GM03348 (cell line): ENCODE data around the gene CCDC38.

ENCODE experiments used
- DNase-seq: peaks from one replicate; pipeline ENCODE4 v3.0.0; 2012; ENCODE audit warnings: low spot score

The CCDC38 gene

GRCh38 chr12:95960241-95960640 is 17.8 kb upstream of the CCDC38 start:
- no peak for DNase-seq

- DNase-seq: no peak
Observed at GRCh38 chr12:95959107-95959506, 16.7 kb upstream of the CCDC38 start.

- no peak for DNase-seq
Observed at GRCh38 chr12:95956557-95957145, 14.2 kb upstream of the CCDC38 start.

- DNase-seq: no peak
Observed at GRCh38 chr12:95955549-95956159, 13.2 kb upstream of the CCDC38 start.

- no peak for DNase-seq
Observed at GRCh38 chr12:95953000-95953399, 10.6 kb upstream of the CCDC38 start.

- DNase-seq: no peak
Observed at GRCh38 chr12:95951515-95951914, 9.1 kb upstream of the CCDC38 start.

- no peak for DNase-seq
Observed at GRCh38 chr12:95949477-95950206, 7.2 kb upstream of the CCDC38 start.

- DNase-seq: no peak
Observed at GRCh38 chr12:95944108-95944704, 1.8 kb upstream of the CCDC38 start.

GRCh38 chr12:95943330-95943842 is 972 bp upstream of the CCDC38 start, which contains the start of gene AMDHD1:
Gene AMDHD1 (plus strand): TSS chr12:95943331. CDS start chr12:95943399, 68 bp downstream.
- peak; percentile 63 for DNase-seq

GRCh38 chr12:95942101-95942523 is 302 bp downstream of the CCDC38 start:
- no peak for DNase-seq

GRCh38 chr12:95940514-95940913 is 1.9 kb downstream of the CCDC38 start:
- no peak for DNase-seq

GRCh38 chr12:95922231-95922630 is 20.2 kb downstream of the CCDC38 start:
- no peak for DNase-seq

- no peak for DNase-seq
Observed at GRCh38 chr12:95919110-95919509, 23.3 kb downstream of the CCDC38 start.

GRCh38 chr12:95918194-95918993 is 24.0 kb downstream of the CCDC38 start:
- DNase-seq: peak; percentile 71

GRCh38 chr12:95909871-95910270 is 32.5 kb downstream of the CCDC38 start:
- DNase-seq: no peak

- DNase-seq: peak; percentile 25
Observed at GRCh38 chr12:95908573-95908972, 33.8 kb downstream of the CCDC38 start.

GRCh38 chr12:95898081-95898480 is 44.3 kb downstream of the CCDC38 start:
- no peak for DNase-seq

- no peak for DNase-seq
Observed at GRCh38 chr12:95896846-95897245, 45.6 kb downstream of the CCDC38 start.

GRCh38 chr12:95890958-95891357 is 51.5 kb downstream of the CCDC38 start:
- DNase-seq: no peak

GRCh38 chr12:95887311-95887710 is 55.1 kb downstream of the CCDC38 start:
- DNase-seq: no peak

- DNase-seq: no peak
Observed at GRCh38 chr12:95884998-95885397, 57.4 kb downstream of the CCDC38 start.

- DNase-seq: no peak
Observed at GRCh38 chr12:95882873-95883272, 59.5 kb downstream of the CCDC38 start.
